PC-3 (cell line): Measurements from ENCODE around the gene CEPT1. TPM values are rescaled to one million over a fixed set of nuclear protein-coding genes. Genes with fewer than 3 reads are reported as not detected.

ENCODE experiments used
- ATAC-seq: fragments of 200-7000 bp; cut with Tn5 transposase; 2 replicates; pipeline ENCODE4 v1.9.1; 2020; ENCODE audit warnings: mild to moderate bottlenecking, moderate library complexity
- BruUV-seq: library from RNA; stranded (reverse); fragments of 400-500 nt; replicated peaks from 2 replicates; lab custom pipeline; 2021; lab: Mats Ljungman, UMichigan
- CTCF ChIA-PET: fragments of 300-600 bp; sonication (Branson Sonifier 250); formaldehyde crosslinking; loops from one replicate; lab custom pipeline; 2022; ENCODE audit warnings: antibody characterized with exemption; lab: Charles Lee
- POLR2A ChIA-PET: fragments of 300-600 bp; sonication (Branson Sonifier 250); formaldehyde crosslinking; loops from one replicate; lab custom pipeline; 2022; ENCODE audit warnings: antibody characterized with exemption; ENCODE audit not compliant: unreplicated experiment; lab: Charles Lee
- DNase-seq: peaks from one replicate; pipeline ENCODE4 v3.0.0-alpha.2; 2015
- H2AFZ ChIP-seq: fragments of 300-600 bp; sonication (generic); 2 replicates; pipeline ENCODE4 v1.6.0; 2016; ENCODE audit warnings: antibody characterized with exemption, low read length
- H3F3A ChIP-seq: fragments of 300-600 bp; sonication (generic); one replicate; pipeline ENCODE4 v1.6.0; 2017; ENCODE audit warnings: antibody characterized with exemption, low read length, control low read depth, mild to moderate bottlenecking; ENCODE audit not compliant: unreplicated experiment
- H3K27ac ChIP-seq: fragments of 300-600 bp; sonication (generic); 2 replicates; pipeline ENCODE4 v1.5.1; 2016; ENCODE audit warnings: mild to moderate bottlenecking, low read length
- H3K27me3 ChIP-seq: fragments of 300-600 bp; sonication (generic); 2 replicates; pipeline ENCODE4 v1.6.1; 2016; ENCODE audit warnings: low read length, mixed read lengths
- H3K36me3 ChIP-seq: fragments of 300-600 bp; sonication (generic); 2 replicates; pipeline ENCODE4 v1.6.1; 2016; ENCODE audit warnings: low read depth, mixed run types, low read length, mixed read lengths
- H3K4me1 ChIP-seq: fragments of 300-600 bp; sonication (generic); 2 replicates; pipeline ENCODE4 v1.5.1; 2016; ENCODE audit warnings: low read length; ENCODE audit not compliant: insufficient read depth
- H3K4me2 ChIP-seq: fragments of 300-600 bp; sonication (generic); 2 replicates; pipeline ENCODE4 v1.6.0; 2016; ENCODE audit warnings: low read length
- H3K4me3 ChIP-seq: fragments of 300-600 bp; sonication (generic); 2 replicates; pipeline ENCODE4 v1.5.1; 2016; ENCODE audit warnings: mild to moderate bottlenecking, low read length, mixed read lengths
- H3K79me2 ChIP-seq: fragments of 300-600 bp; sonication (generic); 2 replicates; pipeline ENCODE4 v1.6.1; 2017; ENCODE audit warnings: low read length, mixed read lengths
- H3K9ac ChIP-seq: fragments of 300-600 bp; sonication (generic); 2 replicates; pipeline ENCODE4 v1.6.0; 2016; ENCODE audit warnings: mild to moderate bottlenecking, low read length
- H3K9me2 ChIP-seq: fragments of 300-600 bp; sonication (generic); replicated peaks from 2 replicates; pipeline ENCODE4 v1.6.1; 2016; ENCODE audit warnings: mixed run types, low read length, mixed read lengths
- H3K9me3 ChIP-seq: fragments of 300-600 bp; sonication (generic); 2 replicates; pipeline ENCODE4 v1.6.1; 2016; ENCODE audit warnings: low read length, mixed read lengths
- H4K20me1 ChIP-seq: fragments of 300-600 bp; sonication (generic); 2 replicates; pipeline ENCODE4 v1.6.1; 2016; ENCODE audit warnings: low read length, mixed read lengths
- CTCF ChIP-seq: fragments of 300-600 bp; sonication (generic); conservative IDR thresholded peaks from 2 replicates; pipeline ENCODE4 v1.5.1; 2017; ENCODE audit warnings: antibody characterized with exemption, low read depth, mild to moderate bottlenecking, low read length
- EZH2 ChIP-seq: fragments of 300-600 bp; sonication (generic); IDR thresholded peaks from one replicate; pipeline ENCODE4 v1.6.1; 2017; ENCODE audit warnings: antibody characterized with exemption, mild to moderate bottlenecking, low read length; ENCODE audit not compliant: unreplicated experiment
- EZH2phosphoT487 ChIP-seq: fragments of 300-600 bp; sonication (generic); IDR thresholded peaks from 2 replicates; pipeline ENCODE4 v1.6.1; 2018; ENCODE audit warnings: mild to moderate bottlenecking, antibody characterized with exemption, low read length, borderline replicate concordance
- intact Hi-C: fragments of 100-400 bp; cut with micrococcal nuclease; formaldehyde crosslinking; loops from 2 replicates; pipeline ENCODE4 v1.9.0; 2023
- total RNA-seq: library from RNA; depleted of rRNA; stranded (reverse); fragments of >200 nt; gene quantifications from 2 replicates; pipeline ENCODE4 v1.2.3, GENCODE V29; 2014

CEPT1 gene
- total RNA-seq, 1 experiment from 2014 or later: 20.6 TPM

GRCh38 chr1:111209622-111210021 is 69.6 kb downstream of the CEPT1 start:
- no peaks in the 10 kb centered on the region for H3K9me3 ChIP-seq
- no peaks in the 10 kb centered on the region for H3K79me2 ChIP-seq
- H3K4me3 ChIP-seq: no peak overlapping the region
- intact Hi-C loops: no loop called here
- ATAC-seq (no peak), DNase-seq (no peak)
- H4K20me1 ChIP-seq: no peaks in the 10 kb centered on the region
- no peaks in the 10 kb centered on the region for H3F3A ChIP-seq
- CTCF ChIA-PET: no interaction called here
- POLR2A ChIA-PET: no interaction called here
- H3K9ac ChIP-seq: no peak overlapping the region
- no peak overlapping the region for H2AFZ ChIP-seq
- H3K27me3 ChIP-seq: no peaks in the 10 kb centered on the region
- no peaks in the 10 kb centered on the region for H3K36me3 ChIP-seq
- H3K9me2 ChIP-seq: no peaks in the 10 kb centered on the region
- no peak overlapping the region for H3K4me2 ChIP-seq
- BruUV-seq: no TSS peak
- no peak overlapping the region for H3K27ac ChIP-seq
- 0 out of 2 replicates have a peak, but pooled peaks cover 6% of the 10 kb centered on the region for H3K4me1 ChIP-seq
- TF ChIP-seq CTCF (no peak), EZH2phosphoT487 (no peak), EZH2 (no peak)

DNA sequence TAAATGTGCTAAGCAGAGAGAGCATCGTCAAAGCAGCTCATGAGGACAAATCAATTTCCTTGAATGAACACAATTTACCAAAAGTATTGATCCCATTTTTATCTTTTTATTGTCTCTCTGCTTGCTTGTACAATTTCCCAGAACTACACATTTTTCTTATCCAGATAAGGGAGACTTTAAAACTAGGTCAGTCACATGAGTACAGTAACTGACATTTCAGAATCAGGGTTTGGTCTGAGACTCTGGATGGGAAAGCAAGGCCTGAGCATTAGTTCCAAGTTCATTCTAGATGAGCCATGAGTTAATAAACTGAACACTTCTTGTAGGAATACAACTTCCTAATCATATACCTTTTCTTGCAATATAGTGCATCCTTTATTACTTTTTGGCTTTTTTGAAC is 71.9 kb downstream of the CEPT1 start:
- ATAC-seq (no peak), DNase-seq (no peak)
- no peak overlapping the region for H3K27ac ChIP-seq
- H3K36me3 ChIP-seq: no peaks in the 10 kb centered on the region
- intact Hi-C loops: no loop called here
- H3F3A ChIP-seq: no peaks in the 10 kb centered on the region
- ChIA-PET POLR2A (no interaction called here), CTCF (no interaction called here)
- no peaks in the 10 kb centered on the region for H3K27me3 ChIP-seq
- H3K9me2 ChIP-seq: no peaks in the 10 kb centered on the region
- H3K4me1 ChIP-seq: 0 out of 2 replicates have a peak, but pooled peaks cover 6% of the 10 kb centered on the region
- H3K79me2 ChIP-seq: no peaks in the 10 kb centered on the region
- no peak overlapping the region for H3K4me3 ChIP-seq
- H2AFZ ChIP-seq: no peak overlapping the region
- no peak overlapping the region for H3K4me2 ChIP-seq
- TF ChIP-seq CTCF (no peak), EZH2 (no peak), EZH2phosphoT487 (no peak)
- no peaks in the 10 kb centered on the region for H3K9me3 ChIP-seq
- no TSS peak for BruUV-seq
- no peaks in the 10 kb centered on the region for H4K20me1 ChIP-seq
- no peak overlapping the region for H3K9ac ChIP-seq

DNA sequence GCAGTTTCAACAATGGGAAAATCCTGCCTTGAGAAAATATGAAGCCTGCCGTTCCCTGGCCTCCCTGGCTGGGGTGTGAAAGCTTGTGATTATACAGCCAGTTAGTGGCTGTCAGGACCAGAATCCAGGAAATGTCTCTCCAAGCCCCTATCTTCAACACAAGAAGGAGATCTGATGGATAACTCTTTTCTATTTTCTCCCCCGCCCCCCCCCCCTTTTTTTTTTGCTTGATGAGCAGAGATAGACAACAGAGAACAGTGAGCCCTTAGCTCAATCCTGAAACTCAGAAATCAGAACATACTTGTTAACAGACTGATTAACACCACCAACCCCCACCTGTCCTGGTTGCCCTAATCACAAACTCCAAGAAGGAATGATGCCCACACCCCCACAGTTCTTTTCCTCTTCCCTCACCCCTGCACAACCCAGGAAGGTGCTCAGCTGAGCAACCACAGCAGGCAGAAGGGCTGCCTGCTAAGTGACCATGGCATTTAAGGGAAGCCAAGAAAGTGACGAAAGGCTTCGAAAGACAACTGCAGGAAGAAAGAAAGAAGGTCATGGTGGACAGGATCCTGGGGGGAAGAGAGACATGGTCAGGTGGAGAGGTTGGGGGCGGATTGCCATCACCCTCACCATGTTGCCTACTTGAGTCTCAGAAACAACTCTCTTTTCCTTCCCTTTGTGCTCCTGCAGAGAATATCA is 72.8 kb downstream of the CEPT1 start:
- ATAC-seq (no peak), DNase-seq (no peak)
- intact Hi-C loops: no loop called here
- ChIA-PET POLR2A (no interaction called here), CTCF (no interaction called here)
- Histone ChIP-seq H3K9me2 (no peaks in the 10 kb centered on the region), H3K27ac (no peak overlapping the region), H3K36me3 (no peaks in the 10 kb centered on the region), H3F3A (no peaks in the 10 kb centered on the region), H2AFZ (no peak overlapping the region), H3K4me1 (0 out of 2 replicates have a peak, but pooled peaks cover 6% of the 10 kb centered on the region), H3K27me3 (no peaks in the 10 kb centered on the region), H3K79me2 (no peaks in the 10 kb centered on the region), H3K9me3 (no peaks in the 10 kb centered on the region), H3K9ac (no peak overlapping the region), H3K4me2 (no peak overlapping the region), H4K20me1 (no peaks in the 10 kb centered on the region), H3K4me3 (no peak overlapping the region)
- TF ChIP-seq EZH2phosphoT487: no peak
- no peak for TF ChIP-seq CTCF
- no peak for TF ChIP-seq EZH2
- BruUV-seq: no TSS peak
